Ishikawa (cell line): ENCODE measurements around the gene USH1G.

ENCODE experiments used
- EP300 ChIP-seq: IDR thresholded peaks from 2 replicates; pipeline ENCODE4 v1.6.1; 2012; ENCODE audit warnings: borderline replicate concordance
- REST ChIP-seq: IDR thresholded peaks from 2 replicates; pipeline ENCODE4 v1.6.1; 2012; ENCODE audit warnings: low read depth, mild to moderate bottlenecking
- TAF1 ChIP-seq: IDR thresholded peaks from 2 replicates; pipeline ENCODE4 v1.6.1; 2012; ENCODE audit warnings: low read depth, mild to moderate bottlenecking
- USF1 ChIP-seq: IDR thresholded peaks from 2 replicates; pipeline ENCODE4 v1.6.1; 2012

- no peak for TF ChIP-seq REST
- TF ChIP-seq EP300 = peak; percentile 86
- peak; percentile 69 for TF ChIP-seq USF1
- no peak; the same call in 1 of the 2 replicates for TF ChIP-seq TAF1
Observed at GRCh38 chr17:74968361-74968780, 45.3 kb upstream of the USH1G start.
